ENCODE data around the gene NPAS2.

GRCh38 chr2:100784681-100785080 is 35.3 kb upstream of the NPAS2 start:
- no peak for TF ChIP-seq CTCF (IDR thresholded peaks at IDR 0.05)
- no peak for TF ChIP-seq POLR2A (IDR thresholded peaks at IDR 0.05)
- no peak for TF ChIP-seq POLR2AphosphoS5 (IDR thresholded peaks at IDR 0.05)

Measured in gastroesophageal sphincter (tissue), 3 donors.